Measurements from ENCODE around the gene CRYL1. TPM values are rescaled to one million over a fixed set of nuclear protein-coding genes. Genes with fewer than 3 reads are reported as not detected.

CRYL1 gene
- total RNA-seq, 1 experiment from 2014 or later = 52.5 TPM

DNA sequence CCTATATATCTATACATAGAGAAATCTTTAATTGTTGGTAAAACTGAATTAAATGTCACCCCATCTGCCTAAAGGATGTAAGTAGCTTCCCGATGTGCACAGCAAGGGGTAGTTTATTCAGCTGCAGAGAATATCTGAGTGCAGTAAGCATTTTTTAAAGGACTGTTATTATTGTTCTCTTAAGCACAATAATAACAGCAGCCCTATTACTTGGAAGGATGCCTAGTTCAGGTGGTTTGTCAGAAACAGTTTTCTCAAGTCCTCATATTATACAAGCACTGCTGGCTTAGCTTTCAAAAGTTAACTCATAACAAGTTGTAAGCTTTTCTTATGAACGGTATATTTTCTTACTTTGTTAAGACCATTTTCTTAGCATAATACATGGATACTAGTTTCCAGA lies 142.6 kb downstream of the CRYL1 start:
- no peak for DNase-seq (ENCODE audit: low read depth, low spot score)
- in situ Hi-C loops (cut with HindIII; ENCODE audit: low pct_unique_long_range_greater_than_20kb, low sequenced_read_pairs) = no loop called here

DNA sequence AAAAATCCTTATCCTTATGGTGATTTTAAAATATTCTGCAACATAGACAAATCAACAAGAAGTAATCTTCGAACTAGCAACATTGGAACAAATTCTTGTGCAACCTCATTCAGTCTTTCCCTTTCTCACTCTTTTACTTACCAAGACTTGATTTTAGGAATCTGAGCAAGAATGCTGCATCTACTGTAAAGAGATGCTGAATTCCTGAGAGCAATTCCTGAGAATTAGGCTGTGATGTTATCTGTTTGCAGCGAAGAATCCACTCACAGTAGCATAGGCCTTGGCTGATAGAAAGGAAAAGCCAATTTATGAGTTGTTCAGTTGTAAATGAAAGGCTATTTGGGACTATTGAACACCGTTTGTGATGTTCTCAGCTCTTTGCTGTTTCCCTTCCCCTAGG lies 144.3 kb downstream of the CRYL1 start:
- in situ Hi-C loops (cut with HindIII; ENCODE audit: low pct_unique_long_range_greater_than_20kb, low sequenced_read_pairs) = no loop called here
- DNase-seq (ENCODE audit: low read depth, low spot score) = no peak

DNA sequence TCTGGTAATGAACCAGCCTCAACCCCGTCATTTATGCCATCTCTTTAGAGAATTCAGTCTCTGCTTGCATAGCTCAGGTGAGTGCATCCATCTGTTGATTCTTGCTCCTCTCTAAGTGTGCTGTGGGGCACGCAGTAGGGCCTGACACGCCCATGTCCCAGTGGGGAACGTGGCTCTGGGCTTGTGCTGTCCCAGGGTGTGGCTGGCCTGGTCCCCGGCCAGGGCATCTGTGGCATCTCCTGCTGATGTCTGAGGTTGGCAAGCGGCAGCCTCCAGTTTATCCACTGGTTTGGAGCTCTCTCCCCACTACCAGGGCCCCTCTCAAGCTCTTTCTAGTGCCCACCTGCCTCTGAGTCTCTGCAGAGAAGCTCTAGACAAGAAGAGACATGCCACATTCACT lies 146.9 kb downstream of the CRYL1 start:
- DNase-seq (ENCODE audit: low read depth, low spot score) = no peak
- in situ Hi-C loops (cut with HindIII; ENCODE audit: low pct_unique_long_range_greater_than_20kb, low sequenced_read_pairs) = no loop called here

DNA sequence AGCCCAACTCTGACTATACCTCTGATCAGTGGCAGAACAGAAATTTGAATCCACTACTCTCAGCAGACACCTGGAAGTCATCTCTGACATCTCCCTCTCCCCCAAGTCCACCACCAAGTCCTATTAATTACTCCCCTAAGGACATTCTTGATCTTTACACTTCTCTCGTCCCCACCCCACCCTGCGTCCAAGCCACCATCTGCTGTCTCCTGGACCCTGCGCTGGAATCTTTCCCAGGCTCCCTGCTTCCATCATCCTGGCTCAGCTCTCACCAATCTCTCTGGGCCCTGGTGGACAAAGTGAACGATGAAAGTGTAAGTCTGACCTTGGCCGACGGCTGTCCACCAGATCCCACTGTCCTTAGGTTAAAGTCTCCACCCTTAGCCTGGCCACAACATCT lies 147.9 kb downstream of the CRYL1 start:
- no peak for DNase-seq (ENCODE audit: low read depth, low spot score)
- in situ Hi-C loops (cut with HindIII; ENCODE audit: low pct_unique_long_range_greater_than_20kb, low sequenced_read_pairs) = no loop called here

DNA sequence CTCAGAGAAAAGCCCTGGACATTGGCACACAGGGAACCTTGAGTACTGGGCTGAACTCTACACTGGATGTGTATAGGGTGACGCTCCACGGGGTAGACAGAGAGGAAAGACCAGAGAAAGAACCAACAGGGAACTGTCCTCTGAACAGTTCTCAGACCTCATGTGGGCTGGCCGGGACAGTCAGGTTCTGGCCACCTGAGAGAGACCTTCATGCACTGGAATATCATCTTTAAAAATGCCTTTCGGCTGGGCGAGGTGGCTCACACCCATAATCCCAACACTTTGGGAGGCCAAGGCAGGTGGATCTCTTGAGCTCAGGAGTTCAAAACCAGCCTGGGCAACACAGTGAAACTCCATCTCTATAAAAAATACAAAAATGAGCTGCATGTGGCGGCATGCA lies 149.8 kb downstream of the CRYL1 start:
- in situ Hi-C loops (cut with HindIII; ENCODE audit: low pct_unique_long_range_greater_than_20kb, low sequenced_read_pairs) = no loop called here
- no peak for DNase-seq (ENCODE audit: low read depth, low spot score)

DNA sequence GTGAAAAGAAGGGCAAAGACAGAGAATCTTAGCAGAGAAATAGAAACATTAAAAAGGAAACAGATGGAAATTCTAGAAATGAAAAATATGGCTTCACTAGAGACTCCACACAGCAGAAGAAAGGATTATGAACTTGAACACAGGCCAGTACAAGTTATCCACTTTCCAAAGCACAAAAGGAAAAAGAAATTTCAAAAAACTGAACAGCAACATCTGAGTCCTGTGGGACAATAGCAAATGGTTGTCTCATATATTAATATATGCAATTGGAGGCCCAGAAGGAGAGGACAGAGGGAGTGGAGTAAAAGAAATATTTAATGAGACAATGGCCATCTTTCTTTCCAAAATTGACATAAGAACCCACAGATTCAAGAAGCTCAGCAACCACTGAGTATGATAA lies 151.8 kb downstream of the CRYL1 start:
- DNase-seq (ENCODE audit: low read depth, low spot score) = no peak
- in situ Hi-C loops (cut with HindIII; ENCODE audit: low pct_unique_long_range_greater_than_20kb, low sequenced_read_pairs) = no loop called here

DNA sequence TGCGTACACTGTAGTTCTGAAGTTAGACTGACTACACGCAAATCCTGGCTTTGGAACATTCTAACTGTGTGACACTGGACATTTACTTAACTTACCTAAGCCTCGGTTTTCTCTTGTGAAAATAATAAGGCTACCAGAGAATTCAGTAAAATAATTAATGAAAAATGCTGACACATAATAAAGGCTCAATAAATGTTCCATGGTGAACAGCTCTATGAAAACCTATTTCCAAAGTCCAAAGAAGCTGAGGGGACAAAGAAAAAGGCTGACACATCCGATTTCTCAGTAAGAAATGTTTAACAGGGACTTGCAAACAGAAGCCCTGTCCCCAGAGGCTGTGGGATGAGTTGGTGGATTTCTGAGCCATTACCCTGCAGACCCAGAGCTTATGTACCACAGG lies 153.8 kb downstream of the CRYL1 start:
- in situ Hi-C loops (cut with HindIII; ENCODE audit: low pct_unique_long_range_greater_than_20kb, low sequenced_read_pairs) = no loop called here

DNA sequence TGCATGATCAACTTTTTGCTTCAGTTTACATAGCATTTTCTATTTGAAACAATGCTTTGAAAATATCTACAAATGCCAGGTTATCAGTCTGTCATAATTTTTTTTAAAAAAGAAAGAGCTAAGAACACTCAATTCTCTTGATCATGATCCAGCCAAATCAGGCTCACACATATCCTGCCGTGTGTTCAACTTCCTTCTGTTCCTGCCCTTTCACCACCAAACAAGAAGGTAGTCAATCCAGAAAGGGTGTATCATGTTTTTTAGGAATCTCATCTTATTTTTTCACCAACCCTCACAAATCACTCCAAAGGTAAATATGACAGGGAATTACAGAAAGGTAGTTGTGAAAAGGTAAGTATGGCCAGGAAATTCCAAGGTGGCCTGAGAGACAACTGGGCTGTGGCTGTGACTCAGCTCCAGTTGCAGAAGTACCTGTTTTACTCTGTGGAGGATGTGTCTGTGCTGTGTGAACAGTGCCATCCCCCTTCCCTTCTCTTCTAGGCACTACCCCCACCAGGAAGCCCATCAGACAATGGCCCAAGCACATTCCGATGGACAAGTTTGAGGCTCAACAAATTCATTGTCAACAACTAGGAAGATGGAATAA lies 154.7 kb downstream of the CRYL1 start:
- in situ Hi-C loops (cut with HindIII; ENCODE audit: low pct_unique_long_range_greater_than_20kb, low sequenced_read_pairs) = no loop called here
- DNase-seq (ENCODE audit: low read depth, low spot score) = no peak

More for the DNA sequence above, 153.8 kb downstream of the CRYL1 start:
- DNase-seq (ENCODE audit: low read depth, low spot score) = no peak

DNA sequence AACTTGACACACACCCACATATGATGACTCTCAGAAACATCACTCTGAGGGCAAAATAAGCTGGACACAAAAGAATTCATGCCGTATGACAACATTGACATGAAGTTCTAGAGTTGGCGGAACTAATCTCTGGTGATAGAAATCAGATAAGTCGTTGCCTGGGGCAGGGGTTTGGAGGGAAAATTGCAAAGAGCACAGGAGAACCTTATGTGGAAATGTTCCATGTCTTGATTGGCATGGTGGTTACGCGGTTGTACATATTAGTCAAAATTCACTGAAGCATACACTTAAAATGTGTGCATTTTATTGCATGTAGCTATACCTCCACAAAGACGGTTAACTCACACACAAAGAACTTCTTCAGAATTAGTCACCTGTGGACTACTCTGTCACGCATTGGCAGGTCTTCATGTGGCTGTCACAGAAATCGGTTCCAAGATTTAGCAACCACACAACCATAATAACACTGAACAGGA lies 155.7 kb downstream of the CRYL1 start:
- in situ Hi-C loops (cut with HindIII; ENCODE audit: low pct_unique_long_range_greater_than_20kb, low sequenced_read_pairs) = no loop called here
- no peak for DNase-seq (ENCODE audit: low read depth, low spot score)

DNA sequence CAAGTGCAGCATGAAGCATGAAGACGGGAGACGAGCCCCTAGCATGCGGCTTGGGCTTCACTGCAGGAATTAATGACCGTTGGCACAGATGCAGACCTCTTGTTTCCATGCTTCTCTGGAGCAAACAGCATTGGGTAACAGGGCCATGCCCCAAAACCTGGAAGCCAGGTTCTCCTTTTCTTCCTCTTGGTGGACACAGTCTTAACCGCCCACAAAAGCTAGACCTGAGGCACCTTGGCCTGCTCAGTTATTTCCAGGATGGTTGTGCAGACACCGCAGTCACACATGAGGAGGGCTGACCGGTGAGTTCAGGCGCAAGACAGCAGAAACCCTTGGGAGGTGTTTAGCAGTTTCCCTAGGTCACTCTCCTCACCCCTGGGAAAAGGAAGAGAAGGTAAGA lies 159.6 kb downstream of the CRYL1 start:
- in situ Hi-C loops (cut with HindIII; ENCODE audit: low pct_unique_long_range_greater_than_20kb, low sequenced_read_pairs) = no loop called here
- DNase-seq (ENCODE audit: low read depth, low spot score) = no peak

DNA sequence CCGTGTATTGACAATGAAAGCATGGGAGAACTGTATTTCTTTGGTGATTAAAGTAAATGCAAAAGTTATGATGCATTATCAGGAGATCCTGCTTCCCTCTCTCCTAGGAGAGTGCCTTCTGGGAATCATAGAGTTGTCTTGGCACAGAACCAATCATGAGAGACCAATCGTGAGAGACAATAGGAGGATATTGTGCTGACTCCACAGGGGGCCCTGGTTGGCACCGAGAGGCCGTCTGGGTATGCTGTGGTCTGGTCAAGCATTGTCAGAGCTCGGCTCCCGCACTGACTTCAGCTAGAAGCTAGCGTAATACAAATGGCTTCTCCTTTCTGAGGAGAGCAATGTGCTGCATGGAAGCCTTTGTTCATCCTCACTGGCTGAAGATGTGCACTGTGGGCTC lies 162.1 kb downstream of the CRYL1 start:
- in situ Hi-C loops (cut with HindIII; ENCODE audit: low pct_unique_long_range_greater_than_20kb, low sequenced_read_pairs) = no loop called here
- DNase-seq (ENCODE audit: low read depth, low spot score) = peak; percentile 50

DNA sequence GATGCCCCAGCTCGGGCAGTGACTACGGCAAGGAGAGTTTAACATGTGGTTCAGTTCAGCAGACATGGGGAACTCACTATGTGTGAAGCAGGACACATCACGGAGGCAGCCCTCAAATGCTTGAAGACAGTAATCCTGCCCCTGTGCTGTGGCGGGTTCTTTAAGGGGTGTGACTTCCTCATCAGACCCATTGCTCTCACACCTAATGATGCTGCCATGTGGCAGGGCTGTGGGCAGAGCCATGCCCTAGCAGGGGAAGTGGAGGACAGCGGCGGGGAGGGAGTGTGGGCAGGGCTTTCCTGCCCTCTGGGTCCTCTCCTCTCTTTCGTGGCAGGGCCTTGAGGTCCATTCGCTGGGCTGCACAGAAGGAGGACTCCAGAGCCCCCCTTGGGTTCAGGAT lies 162.5 kb downstream of the CRYL1 start:
- in situ Hi-C loops (cut with HindIII; ENCODE audit: low pct_unique_long_range_greater_than_20kb, low sequenced_read_pairs) = no loop called here

DNA sequence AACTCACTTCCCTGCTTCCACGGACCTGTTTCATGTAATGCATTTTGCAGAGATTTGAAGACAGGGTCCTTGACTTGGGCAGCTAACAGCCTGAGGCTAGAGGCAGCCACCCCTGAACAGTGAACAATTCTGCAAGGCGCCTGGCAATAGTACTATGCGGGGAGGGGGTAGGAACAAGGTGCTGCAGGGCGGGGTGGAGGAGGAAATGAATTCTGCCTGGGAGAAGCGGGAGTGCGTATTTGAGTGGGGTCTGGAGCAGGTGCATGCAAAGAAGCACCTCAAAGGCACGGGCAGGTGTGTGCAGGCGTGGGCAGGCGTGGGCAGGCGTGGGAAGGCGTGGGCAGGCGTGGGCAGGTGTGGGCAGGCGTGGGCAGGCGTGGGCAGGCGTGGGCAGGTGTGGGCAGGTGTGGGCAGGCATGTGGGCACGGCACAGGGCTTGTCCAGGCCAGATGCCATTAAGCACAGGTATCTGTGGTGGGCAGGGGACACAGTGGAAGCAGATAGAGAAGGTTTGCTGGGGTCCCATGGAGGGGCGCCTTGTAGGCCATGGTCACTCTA lies 163.1 kb downstream of the CRYL1 start:
- DNase-seq (ENCODE audit: low read depth, low spot score) = no peak
- in situ Hi-C loops (cut with HindIII; ENCODE audit: low pct_unique_long_range_greater_than_20kb, low sequenced_read_pairs) = no loop called here

More for the DNA sequence above, 162.5 kb downstream of the CRYL1 start:
- DNase-seq (ENCODE audit: low read depth, low spot score) = no peak

DNA sequence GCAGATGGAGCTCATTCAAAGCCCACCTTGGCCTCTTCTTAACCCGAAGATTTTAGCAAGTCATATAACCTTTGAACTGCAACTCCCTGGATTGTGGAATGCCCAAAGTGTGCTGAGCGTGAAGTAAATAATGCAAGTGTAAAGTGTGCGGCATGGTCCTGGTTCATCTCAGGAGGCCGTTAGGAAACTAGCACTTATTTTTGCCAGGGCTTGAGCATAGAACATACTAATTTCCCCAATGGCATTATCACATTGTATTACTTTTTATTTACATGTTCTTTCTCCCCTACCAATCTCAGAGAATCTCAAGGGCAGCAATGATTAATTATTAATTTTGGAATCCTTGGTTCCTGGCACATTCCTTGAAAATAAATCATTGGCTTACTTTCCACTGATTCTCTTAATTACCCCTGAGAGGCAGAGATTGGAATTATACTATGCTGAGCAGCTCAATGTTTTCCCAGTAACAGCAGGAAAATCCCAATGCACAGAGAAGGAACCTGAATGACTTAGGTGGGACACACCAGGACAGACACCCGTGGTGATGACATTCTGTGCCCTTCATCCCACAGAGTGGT lies 164.7 kb downstream of the CRYL1 start:
- in situ Hi-C loops (cut with HindIII; ENCODE audit: low pct_unique_long_range_greater_than_20kb, low sequenced_read_pairs) = no loop called here
- DNase-seq (ENCODE audit: low read depth, low spot score) = no peak

DNA sequence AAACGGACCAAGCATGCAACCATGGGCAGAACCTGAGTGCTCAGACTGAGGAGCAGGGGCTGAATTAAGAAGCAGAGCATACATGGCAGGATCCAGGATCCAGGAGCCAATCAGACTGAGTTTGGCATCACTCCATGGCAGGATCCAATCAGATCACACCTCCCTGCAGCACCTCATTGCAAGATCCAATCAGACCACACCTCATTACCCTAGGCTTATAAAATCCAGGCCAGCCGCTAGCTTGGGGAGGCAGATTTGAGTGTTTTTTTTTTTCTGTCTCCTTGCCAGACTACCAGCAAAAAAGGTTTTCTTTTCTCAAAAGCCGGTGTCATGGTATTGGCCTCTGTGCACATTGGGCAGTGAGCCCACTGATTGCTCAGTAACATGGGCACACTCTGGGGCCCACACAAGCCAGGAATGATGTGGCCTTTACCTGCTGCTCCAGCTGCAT lies 165.6 kb downstream of the CRYL1 start:
- peak; percentile 31 for DNase-seq (ENCODE audit: low read depth, low spot score)
- in situ Hi-C loops (cut with HindIII; ENCODE audit: low pct_unique_long_range_greater_than_20kb, low sequenced_read_pairs) = no loop called here

DNA sequence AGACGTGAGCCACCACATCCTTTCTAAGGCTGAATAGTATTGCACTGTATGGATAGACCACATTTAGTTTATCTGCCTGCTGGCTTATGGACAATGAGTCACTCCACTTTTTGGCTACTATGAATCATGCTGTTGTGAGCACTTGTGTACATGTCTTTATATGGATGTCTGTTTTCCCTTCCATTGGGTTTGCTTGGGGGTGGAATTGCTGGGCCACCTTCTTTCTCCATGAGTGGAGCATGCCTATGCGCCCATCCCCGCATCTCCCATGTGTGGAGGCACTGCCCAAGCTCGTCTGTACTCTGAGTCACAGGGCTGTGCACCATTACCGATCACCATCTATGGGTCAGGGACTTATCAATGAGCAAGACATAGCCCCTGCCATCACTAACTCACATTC lies 166.3 kb downstream of the CRYL1 start:
- peak; percentile 86 for DNase-seq (ENCODE audit: low read depth, low spot score)
- in situ Hi-C loops (cut with HindIII; ENCODE audit: low pct_unique_long_range_greater_than_20kb, low sequenced_read_pairs) = no loop called here

DNA sequence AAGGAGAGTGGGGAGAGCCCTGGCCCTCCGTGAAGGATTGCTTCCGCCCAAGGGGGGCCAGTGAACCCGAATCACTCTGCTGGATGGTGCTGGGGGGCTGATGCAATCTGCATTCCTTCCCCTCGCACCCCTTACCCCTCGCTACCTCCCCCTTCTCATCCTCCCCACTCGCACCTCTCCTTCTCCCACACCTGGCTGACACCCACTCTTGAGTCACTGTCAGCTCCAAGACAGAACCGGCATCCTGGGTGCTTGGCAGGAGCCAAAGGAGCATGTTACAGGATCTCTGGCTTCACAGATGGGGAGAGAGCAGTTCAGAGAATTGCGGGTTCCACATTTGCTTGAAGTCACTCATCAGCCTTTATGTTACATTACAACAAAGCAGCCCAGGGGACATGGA lies 167.6 kb downstream of the CRYL1 start:
- in situ Hi-C loops (cut with HindIII; ENCODE audit: low pct_unique_long_range_greater_than_20kb, low sequenced_read_pairs) = no loop called here

DNA sequence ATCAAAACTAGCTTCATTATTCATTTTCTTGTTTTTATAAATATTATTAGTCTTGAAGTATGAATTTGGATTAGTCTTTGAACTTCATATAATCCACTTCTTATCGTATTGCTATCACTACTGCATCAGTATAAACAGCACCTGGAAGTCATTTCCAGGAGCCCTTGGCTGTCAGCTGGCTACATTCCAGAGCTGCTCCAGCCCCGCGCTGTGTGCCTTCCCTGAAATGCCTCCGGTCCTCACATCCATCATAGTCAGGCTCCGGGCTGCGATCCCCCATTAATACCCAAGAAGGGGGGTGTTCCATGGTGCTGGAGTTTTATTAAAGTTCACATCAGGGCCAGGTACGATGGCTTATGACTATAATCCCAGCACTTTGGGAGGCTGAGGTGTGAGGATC lies 169.2 kb downstream of the CRYL1 start:
- DNase-seq (ENCODE audit: low read depth, low spot score) = no peak
- in situ Hi-C loops (cut with HindIII; ENCODE audit: low pct_unique_long_range_greater_than_20kb, low sequenced_read_pairs) = no loop called here

More for the DNA sequence above, 167.6 kb downstream of the CRYL1 start:
- no peak for DNase-seq (ENCODE audit: low read depth, low spot score)

DNA sequence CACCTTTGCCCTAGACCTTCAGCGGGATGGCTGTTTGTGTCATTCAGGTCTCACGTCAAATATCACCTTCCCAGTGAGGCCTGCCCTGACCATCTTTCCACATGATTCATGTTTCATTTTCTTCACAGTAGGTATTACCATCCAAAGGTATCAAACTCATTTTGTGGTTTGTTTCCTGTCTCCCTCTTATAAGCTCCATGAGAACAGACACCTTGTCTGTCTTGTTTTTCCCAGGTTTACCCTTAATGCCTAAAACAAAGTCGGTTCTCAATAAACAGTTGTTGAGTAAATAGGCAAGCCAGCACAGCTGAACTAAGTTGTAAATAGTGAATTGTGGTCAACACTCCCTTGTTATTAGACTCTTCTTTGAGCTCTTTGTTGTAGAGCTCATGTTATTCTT lies 170.9 kb downstream of the CRYL1 start:
- in situ Hi-C loops (cut with HindIII; ENCODE audit: low pct_unique_long_range_greater_than_20kb, low sequenced_read_pairs) = no loop called here
- peak; percentile 68 for DNase-seq (ENCODE audit: low read depth, low spot score)

All from SK-MEL-5 (cell line).